Activated naive CD4-positive, alpha-beta T cell treated with Interleukin-2 at 50 U/mL for 16 hours (primary cell): ENCODE results near the gene KATNAL2.

Experiments
- DNase-seq: peaks from one replicate; pipeline ENCODE4 v3.0.0-alpha.2; 2020

Gene KATNAL2

DNA sequence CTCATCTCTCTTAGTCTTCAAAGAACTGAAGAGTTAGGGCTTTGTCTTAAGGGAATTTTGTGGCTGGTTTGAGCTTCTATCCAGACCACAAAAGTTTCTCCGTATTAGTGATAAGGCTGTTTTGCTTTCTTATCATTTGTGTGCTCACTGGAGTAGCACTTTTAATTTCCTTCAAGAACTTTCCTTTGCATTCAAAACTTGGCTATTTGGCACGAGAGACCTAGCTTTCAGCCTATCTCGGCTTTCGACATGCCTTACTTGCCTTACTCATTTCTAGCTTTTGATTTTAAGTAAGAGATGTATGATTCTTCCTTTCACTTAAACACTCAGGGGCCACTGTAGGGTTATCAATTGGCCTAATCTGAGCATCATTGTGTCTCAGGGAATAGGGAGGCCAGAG lies 203.0 kb downstream of the KATNAL2 start:
- DNase-seq, result no peak

- DNase-seq, result no peak
Measured at GRCh38 chr18:47121146-47121545, 203.7 kb downstream of the KATNAL2 start.

GRCh38 chr18:47141289-47141688 lies 223.9 kb downstream of the KATNAL2 start:
- no peak for DNase-seq

GRCh38 chr18:47143153-47143552 lies 225.8 kb downstream of the KATNAL2 start:
- no peak for DNase-seq

GRCh38 chr18:47143899-47144485 lies 226.6 kb downstream of the KATNAL2 start:
- no peak for DNase-seq

DNA sequence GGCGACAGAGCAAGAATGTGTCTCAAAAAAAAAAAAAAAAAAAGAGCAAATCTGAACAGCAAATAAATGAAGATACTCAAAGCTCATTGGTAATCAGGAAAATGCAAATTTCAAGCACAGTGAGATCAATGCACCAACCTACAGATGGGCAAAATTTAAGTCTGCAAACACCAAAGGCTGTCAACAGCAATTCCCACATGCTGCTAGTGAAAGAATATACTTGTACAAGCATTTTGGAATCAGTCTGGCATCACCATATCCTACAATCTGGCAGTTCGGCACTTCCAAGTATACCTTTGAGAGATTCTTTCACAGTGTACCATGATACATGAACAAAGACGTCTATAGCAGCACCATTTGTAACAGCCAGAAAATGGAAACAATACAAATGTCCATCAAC lies 228.8 kb downstream of the KATNAL2 start:
- DNase-seq, result no peak

DNA sequence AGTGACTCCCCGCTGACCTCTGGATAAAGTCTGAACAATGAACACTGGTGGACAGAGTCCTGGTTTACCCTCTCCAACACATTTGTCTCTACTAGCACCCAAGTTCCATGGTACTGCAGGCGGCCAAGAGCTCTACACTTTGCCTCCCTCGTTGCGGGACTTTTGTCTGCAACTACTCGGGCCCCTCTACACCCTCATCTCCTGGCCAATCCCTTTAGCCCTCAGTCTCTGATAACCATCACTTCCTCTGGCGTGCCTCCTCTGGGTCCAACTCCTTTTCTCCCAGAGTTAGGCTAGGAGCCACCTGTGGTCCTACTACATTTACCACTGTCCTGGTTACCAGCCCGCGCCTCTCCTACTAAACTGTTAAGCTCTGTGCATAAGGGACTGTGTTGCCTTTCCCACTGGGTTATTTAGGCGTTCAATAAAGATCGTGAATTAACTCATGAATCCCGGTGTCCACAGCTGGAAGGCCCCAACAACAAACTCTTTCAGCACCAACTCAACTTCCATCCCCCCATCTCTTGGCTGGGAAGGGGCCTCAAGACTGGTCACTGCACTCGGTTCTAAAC lies 232.1 kb downstream of the KATNAL2 start:
- no peak for DNase-seq

DNA sequence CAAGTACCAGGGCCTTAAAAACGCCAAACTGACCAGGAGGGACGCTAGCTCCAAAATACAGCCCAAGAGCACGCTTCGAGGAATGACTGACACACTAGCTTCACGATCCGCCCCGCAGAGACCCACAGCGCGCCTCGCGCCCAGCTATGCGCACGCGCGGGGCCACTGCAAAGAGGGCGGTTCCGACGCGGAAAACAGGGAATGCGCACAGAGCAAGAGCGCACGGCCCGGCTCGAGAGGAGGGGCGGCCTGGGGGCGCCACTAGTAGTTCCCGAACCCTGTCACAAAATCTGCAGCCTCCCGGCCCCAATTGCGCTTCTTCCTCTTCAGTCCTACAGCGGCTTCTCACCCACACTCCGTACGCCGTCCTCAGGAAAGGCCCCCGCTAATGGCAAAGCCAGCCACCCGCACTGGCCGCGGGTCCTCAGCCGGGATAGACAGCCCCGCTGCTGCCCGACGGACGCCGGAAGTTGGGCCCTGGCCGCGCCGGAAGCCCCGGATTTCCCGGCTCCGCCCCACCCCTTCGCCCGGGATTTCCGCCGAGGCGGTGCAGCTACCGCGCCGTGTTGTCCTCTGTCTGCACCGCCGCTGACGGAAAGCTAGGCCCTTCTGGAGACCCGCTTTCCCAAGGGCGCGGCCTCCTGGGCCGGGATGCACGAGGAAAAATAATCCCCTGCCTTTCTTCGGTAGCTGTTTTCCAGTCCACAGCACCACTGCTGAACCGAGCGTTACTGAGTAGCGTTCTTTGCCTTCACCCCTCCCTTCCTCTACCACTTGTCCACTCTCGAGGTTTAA lies 232.8 kb downstream of the KATNAL2 start, which contains the start of gene HDHD2:
Gene HDHD2 (minus strand): TSS at position 472 of the 795 bp plus-strand sequence. CDS start 14,061 bp downstream, outside the sequence.
- peak; percentile 85 for DNase-seq

- DNase-seq, result peak; percentile 7
Measured at GRCh38 chr18:47150824-47151366, 233.5 kb downstream of the KATNAL2 start.

DNA sequence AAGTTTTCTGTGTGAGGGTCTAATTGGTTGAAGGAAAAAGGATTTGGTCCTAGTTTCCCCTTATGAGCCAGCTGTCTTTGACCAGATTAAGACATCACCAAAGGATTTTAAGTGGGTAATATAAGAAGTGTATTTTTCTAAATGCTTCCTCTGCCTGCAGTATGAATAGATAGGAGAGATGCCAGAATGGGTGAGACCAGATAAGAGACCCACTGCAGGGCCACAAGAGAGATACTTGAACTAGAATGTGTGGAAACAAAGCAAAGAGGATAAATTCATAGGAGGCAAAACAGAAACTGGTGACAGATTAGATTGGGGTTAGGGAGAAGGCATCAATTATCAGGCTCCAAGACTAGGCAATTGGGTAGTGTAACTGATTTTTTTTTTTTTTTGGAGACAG lies 234.0 kb downstream of the KATNAL2 start:
- no peak for DNase-seq
